Measurements from ENCODE around the gene MTHFD1L. TPM values are rescaled to one million over a fixed set of nuclear protein-coding genes. Genes with fewer than 3 reads are reported as not detected.

Gene MTHFD1L
- total and polyA plus RNA-seq, 10 donors = 6.7 to 32.1 (median 13.1) TPM

DNA sequence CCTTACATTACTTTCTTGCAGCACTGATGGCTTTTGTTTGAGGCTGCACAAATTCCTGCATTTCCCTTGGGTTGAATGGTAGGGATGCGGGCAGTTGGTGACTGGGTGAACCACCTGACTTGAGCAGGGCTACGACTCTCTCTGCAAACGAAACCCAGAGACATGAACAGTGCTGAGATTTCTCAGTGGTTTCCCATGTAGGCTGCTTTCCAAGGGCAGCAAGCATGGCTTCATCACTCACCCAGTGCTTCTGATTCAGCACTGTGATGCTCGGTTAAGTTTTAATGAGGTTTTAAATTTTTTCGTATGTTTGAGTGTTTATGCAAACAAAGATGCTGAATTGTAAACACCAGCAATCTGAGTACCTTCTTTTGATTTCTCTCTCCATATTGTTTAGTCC, 127.2 kb downstream of the MTHFD1L start:
- Histone ChIP-seq H3K4me1 (no peaks in the 10 kb centered on the region), H3K27ac (no peak overlapping the region), H3K36me3 (peaks cover 0 to 10% (median 0%) of the 10 kb centered on the region in 6 donors), H3K27me3 (replicated peaks in 1 of 7) (no peaks in the 10 kb centered on the region), H3K9me3 (no peaks in the 10 kb centered on the region), H3K4me3 (no peak overlapping the region)
- DNase-seq = no peak
- intact Hi-C loops (cut with DNase I; ENCODE audit: low total_unique reads) = no loop called here
- 92 to 98% (median 96%) methylated on average over 5 of the region's 5 CpGs for WGBS, 5 donors
- TF ChIP-seq POLR2A (IDR thresholded peaks at IDR 0.05) = no peak

DNA sequence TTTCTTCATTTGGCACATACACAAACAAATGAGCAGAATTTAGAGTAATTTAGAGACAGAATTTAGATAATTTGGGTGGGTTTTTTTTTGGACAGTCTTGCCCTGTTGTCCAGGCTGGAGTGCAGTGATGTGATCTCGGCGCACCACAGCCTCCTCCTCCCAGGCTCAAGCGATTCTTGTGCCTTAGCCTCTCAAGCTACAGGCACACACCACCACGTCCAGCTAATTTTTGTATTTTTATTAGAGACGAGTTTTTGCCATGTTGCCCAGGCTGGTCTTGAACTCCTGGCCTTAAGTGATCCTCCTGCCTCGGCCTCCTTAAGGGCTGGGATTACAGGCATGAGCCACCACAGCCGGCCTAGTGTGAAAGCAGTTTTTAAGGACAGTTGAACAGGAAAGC, 127.8 kb downstream of the MTHFD1L start:
- no peaks in the 10 kb centered on the region for H3K4me1 ChIP-seq
- no peaks in the 10 kb centered on the region for H3K27me3 ChIP-seq (replicated peaks in 1 of 7)
- no peak for DNase-seq
- 95 to 98% (median 96%) methylated on average over 7 of the region's 7 CpGs for WGBS, 5 donors
- intact Hi-C loops (cut with DNase I; ENCODE audit: low total_unique reads) = no loop called here
- peaks cover 0 to 10% (median 0%) of the 10 kb centered on the region in 6 donors for H3K36me3 ChIP-seq
- TF ChIP-seq, protein P1, sequence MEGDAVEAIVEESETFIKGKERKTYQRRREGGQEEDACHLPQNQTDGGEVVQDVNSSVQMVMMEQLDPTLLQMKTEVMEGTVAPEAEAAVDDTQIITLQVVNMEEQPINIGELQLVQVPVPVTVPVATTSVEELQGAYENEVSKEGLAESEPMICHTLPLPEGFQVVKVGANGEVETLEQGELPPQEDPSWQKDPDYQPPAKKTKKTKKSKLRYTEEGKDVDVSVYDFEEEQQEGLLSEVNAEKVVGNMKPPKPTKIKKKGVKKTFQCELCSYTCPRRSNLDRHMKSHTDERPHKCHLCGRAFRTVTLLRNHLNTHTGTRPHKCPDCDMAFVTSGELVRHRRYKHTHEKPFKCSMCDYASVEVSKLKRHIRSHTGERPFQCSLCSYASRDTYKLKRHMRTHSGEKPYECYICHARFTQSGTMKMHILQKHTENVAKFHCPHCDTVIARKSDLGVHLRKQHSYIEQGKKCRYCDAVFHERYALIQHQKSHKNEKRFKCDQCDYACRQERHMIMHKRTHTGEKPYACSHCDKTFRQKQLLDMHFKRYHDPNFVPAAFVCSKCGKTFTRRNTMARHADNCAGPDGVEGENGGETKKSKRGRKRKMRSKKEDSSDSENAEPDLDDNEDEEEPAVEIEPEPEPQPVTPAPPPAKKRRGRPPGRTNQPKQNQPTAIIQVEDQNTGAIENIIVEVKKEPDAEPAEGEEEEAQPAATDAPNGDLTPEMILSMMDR (IDR thresholded peaks at IDR 0.05 in 8 of 11, conservative IDR thresholded peaks at IDR 0.05 in 3 of 11) = no peak
- no peak for TF ChIP-seq POLR2A (IDR thresholded peaks at IDR 0.05)
- TF ChIP-seq POLR2AphosphoS5 (IDR thresholded peaks at IDR 0.05) = no peak
- no peak overlapping the region for H3K4me3 ChIP-seq
- no peaks in the 10 kb centered on the region for H3K9me3 ChIP-seq
- H3K27ac ChIP-seq = no peak overlapping the region

DNA sequence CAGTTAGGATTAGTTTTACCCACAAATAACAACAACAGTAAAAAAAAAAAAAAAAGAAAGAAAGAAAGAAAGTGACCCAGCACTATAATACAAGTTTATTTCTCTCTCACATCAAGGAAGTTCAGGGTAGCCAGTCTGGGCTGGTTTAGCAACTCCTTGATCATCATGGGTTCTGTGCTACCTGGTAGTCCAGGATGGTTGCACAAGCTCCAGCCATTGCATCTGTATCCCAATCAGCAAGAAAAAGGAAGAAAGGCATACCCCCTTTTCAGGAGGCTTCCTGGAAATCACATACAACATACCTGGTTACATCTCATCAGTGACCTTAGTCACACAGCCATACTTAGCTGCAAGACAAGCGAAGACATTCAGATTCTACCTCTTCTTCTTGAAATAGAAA, 128.5 kb downstream of the MTHFD1L start:
- no peak overlapping the region for H3K27ac ChIP-seq
- no peaks in the 10 kb centered on the region for H3K9me3 ChIP-seq
- no peak overlapping the region for H3K4me3 ChIP-seq
- TF ChIP-seq, protein P1 (IDR thresholded peaks at IDR 0.05 in 8 of 11, conservative IDR thresholded peaks at IDR 0.05 in 3 of 11) = no peak
- TF ChIP-seq POLR2AphosphoS5 (IDR thresholded peaks at IDR 0.05) (no peak), POLR2A (IDR thresholded peaks at IDR 0.05) (no peak)
- intact Hi-C loops (cut with DNase I; ENCODE audit: low total_unique reads) = no loop called here
- H3K36me3 ChIP-seq = peaks cover 0 to 10% (median 0%) of the 10 kb centered on the region in 6 donors
- DNase-seq = no peak
- H3K27me3 ChIP-seq (replicated peaks in 1 of 7) = no peaks in the 10 kb centered on the region
- 94 to 100% (median 100%) methylated on average over 1 of the region's 1 CpG for WGBS, 5 donors
- no peaks in the 10 kb centered on the region for H3K4me1 ChIP-seq

DNA sequence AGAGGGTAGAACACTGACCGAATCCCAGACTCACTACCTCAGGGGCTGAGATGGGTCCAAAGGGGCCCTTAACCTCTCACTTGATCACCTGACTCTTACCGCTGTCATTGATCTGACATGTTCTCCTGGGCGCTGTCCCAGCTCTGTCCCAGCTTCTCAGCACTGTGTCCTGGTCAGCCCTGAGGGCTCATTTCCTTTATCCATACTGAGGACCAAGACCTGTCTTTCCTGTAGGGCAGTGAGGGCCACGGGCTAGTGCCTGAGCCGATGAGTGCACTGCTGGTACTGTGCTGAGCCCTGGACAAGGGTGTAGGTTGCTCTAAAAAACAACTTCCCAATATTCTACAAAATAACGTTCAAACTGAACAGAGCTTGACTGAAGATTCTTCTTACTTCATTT, 131.5 kb downstream of the MTHFD1L start:
- no peaks in the 10 kb centered on the region for H3K4me1 ChIP-seq
- 83 to 93% (median 91%) methylated on average over 6 of the region's 6 CpGs for WGBS, 5 donors
- DNase-seq = no peak
- H3K27ac ChIP-seq = no peak overlapping the region
- no peaks in the 10 kb centered on the region for H3K9me3 ChIP-seq
- intact Hi-C loops (cut with DNase I; ENCODE audit: low total_unique reads) = no loop called here
- H3K36me3 ChIP-seq = peaks cover 0 to 5% (median 0%) of the 10 kb centered on the region in 6 donors
- H3K27me3 ChIP-seq (replicated peaks in 1 of 7) = no peaks in the 10 kb centered on the region
- TF ChIP-seq, protein P1 (IDR thresholded peaks at IDR 0.05 in 8 of 11, conservative IDR thresholded peaks at IDR 0.05 in 3 of 11) = no peak
- TF ChIP-seq POLR2A (IDR thresholded peaks at IDR 0.05) (no peak), POLR2AphosphoS5 (IDR thresholded peaks at IDR 0.05) (no peak)
- no peak overlapping the region for H3K4me3 ChIP-seq

DNA sequence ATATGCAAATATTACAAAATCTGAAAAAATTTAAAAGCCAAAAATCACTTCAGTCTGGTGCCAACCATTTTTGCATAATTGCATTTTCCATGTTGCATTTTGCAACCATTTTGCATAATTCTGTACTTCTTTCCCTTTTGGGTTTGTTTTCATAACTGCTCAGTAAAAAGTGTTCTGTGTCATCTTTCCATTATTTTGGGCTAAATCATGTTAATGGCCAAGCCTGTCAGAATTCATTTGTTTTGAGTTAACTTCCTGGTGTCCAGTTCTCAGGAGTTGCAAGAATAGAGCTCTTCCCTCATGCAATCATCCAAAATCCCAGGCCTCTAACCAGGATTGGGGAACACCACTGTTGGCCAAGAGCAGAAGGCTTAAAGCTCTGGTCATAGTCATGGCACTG, 133.6 kb downstream of the MTHFD1L start:
- DNase-seq = no peak
- peaks cover 0 to 6% (median 1%) of the 10 kb centered on the region in 6 donors for H3K4me1 ChIP-seq
- TF ChIP-seq, protein P1 (IDR thresholded peaks at IDR 0.05 in 8 of 11, conservative IDR thresholded peaks at IDR 0.05 in 3 of 11) = no peak
- TF ChIP-seq POLR2A (IDR thresholded peaks at IDR 0.05) = no peak
- no peaks in the 10 kb centered on the region for H3K27me3 ChIP-seq (replicated peaks in 1 of 7)
- peaks cover 0 to 4% (median 0%) of the 10 kb centered on the region in 6 donors for H3K36me3 ChIP-seq
- H3K9me3 ChIP-seq = no peaks in the 10 kb centered on the region
- no peak overlapping the region for H3K27ac ChIP-seq
- intact Hi-C loops (cut with DNase I; ENCODE audit: low total_unique reads) = no loop called here
- no peak overlapping the region for H3K4me3 ChIP-seq
